ENCODE results near the gene ZFP36L1. TPM values are rescaled to one million over a fixed set of nuclear protein-coding genes. Genes with fewer than 3 reads are reported as not detected.

ZFP36L1 gene
- total RNA-seq, 1 donor from 2014 or later = 219 TPM

GRCh38 chr14:68796418-68797101, 3.7 kb upstream of the ZFP36L1 start:
- DNase-seq (ENCODE audit: extremely low read depth, low read depth, low spot score) = no peak

GRCh38 chr14:68795597-68796417, 2.9 kb upstream of the ZFP36L1 start:
- no peak for DNase-seq (ENCODE audit: extremely low read depth, low read depth, low spot score)

DNA sequence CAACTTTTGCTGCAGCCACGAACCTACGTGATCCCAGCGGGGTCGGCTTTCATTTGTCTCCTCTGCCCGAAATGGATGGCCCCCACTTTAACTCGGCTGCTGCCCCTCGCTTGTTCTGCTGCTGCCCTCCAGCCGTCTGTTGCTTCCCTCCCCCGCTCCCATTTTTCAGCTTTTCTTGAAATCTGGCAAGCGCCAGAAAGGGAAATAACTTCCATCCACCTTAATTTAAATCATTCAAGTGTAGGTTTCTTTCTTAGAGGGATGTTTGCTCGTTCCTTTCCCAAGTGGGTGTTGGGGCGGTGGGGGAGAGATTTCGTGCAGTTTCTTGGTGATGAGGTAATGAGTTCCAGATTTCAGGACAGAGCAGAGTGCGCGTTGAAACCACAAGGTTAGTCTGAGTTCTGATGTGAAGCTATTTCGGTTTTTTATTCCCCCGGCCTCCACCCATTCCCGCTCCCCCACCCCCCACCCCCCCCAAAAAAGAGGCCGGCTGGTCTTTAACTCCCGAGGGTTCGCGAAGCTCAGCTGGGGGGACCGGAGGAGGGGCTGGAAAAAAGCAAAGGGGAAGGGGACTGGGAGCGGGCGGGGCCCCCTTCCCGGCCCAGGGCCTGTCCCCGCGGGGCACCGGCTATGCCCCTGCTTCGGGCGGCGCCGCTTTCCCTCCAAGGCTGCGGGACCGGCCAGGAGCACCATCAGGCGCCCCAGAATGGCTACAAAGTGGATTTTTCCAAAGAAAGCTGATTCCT, 2.2 kb upstream of the ZFP36L1 start:
- DNase-seq (ENCODE audit: extremely low read depth, low read depth, low spot score) = no peak

DNA sequence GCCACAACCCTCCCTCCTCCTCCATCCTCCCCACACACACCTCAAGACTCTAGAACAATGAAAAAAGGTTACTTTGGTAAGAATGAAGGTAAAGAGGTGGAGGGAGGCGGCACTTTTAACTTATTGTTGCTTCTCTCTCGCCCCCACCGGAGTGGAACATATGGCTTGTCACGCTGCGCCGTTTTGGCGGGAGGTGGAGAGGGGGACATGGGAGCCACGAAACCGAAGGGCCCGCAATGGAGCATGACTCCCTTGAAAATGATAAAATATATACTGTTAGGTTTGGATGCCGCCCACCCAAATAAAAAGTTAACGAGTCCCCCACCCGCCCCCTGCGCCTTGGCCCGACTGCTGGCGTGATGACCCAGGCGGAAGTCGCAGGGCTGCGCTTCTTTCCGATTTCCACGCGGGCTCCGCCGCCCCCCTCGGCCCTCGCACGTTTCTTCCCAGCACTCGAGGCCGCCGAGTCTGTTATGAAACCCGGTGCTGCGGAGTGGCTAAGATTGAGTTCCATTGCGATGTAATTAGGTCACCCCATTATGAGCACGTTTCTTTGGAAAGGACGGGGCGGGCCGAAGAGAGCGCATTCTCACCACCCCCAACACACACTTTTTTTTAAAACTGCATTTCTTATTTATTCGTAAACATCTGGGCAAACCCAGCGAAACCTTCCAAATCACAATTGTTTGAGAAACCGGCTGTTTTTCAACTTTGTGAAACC, 1.4 kb upstream of the ZFP36L1 start:
- DNase-seq (ENCODE audit: extremely low read depth, low read depth, low spot score) = no peak

GRCh38 chr14:68793734-68794129, 865 bp upstream of the ZFP36L1 start:
- DNase-seq (ENCODE audit: extremely low read depth, low read depth, low spot score) = no peak

DNA sequence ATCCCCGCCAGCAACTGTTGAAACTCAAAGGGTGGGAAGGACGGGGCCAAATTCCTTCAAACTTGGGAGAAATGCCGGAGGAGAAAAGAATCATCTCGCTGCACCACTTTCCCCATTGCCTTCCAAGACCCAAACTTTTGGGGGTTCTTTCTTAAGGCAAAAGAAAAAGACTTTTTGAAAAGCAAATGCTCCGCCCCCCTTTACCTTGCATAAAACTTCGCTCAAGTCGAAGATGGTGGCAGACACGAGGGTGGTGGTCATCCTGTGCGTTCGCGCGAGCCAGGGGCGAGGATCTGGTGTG, 239 bp downstream of the ZFP36L1 start:
- no peak for DNase-seq (ENCODE audit: extremely low read depth, low read depth, low spot score)

DNA sequence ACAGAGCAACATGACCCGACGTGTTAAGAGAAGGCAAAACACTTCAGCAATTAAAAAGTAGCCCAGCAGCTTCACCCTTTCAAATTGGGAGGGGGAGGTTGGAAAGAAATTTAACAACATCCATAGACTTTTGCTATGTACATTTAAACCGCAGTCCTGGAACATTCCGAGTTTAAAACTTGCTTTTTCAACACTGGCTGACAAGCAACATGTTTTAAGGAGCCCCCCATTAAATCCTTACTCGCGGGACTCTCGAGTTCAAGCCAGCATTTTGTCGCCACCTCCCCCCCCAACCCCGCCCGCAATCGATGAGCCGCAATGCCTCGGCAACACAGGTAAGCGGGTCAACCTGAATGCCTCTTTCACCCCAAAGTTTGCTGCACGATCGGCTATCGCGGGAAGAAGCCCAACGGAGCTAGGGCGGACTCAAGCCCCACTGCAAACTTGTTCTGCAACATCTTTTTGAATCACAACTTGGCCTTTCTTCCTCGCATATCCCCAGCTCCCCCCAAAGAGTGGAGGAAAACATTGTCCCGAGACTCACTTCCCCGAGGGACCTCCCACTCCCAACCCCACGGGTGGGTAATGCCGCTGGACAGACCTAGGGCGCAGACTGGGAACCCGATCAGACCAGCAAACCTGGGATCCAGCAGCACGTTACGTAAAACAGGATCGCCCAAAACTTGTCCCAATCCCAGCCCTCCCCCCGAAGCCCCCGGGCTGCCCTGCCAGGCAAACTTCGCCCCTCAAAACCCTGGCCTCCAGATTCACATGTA, 777 bp downstream of the ZFP36L1 start:
- DNase-seq (ENCODE audit: extremely low read depth, low read depth, low spot score) = no peak

DNA sequence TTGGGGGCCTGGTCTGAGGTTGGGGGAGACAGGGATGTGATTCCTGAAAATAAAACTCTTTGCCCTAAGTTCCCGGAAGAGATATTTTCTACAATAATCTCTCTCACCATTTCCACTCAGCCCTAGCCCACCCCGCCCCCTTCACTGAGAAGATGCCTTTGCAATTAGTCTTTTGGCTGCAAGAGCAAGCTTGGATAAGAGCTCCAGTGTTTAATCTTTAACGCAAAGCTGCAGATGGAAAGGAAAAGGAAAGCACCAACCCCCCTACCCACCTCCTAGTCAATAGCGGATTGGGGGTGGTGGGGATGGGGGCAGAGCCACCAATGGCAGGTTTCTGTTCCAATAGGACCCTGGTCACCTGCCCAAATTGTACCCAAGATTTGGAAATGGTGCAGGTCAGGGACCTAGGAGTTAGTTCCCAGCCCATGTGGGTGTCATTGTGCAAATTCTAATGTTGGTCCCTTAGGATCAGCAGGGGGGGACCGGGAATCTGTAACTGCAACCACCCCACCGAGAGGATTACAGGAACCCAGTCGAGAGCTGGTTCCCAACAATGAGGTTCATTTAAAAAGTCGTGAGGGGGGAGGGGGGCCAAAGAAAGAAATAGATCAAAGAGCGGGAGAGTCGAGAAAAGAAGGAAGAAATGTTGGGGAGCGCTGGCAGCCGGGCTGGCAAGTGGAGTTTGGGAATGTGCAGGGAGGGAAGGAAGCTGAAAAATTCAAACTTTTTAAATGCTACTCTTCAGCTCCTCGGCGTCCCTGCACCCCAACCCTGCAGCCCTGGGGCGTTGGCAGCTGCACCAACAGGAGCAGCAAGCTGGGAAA, 1.6 kb downstream of the ZFP36L1 start:
- no peak for DNase-seq (ENCODE audit: extremely low read depth, low read depth, low spot score)

- DNase-seq (ENCODE audit: extremely low read depth, low read depth, low spot score) = no peak
These were observed 2.2 kb downstream of the ZFP36L1 start for GRCh38 chr14:68790644-68791077.

DNA sequence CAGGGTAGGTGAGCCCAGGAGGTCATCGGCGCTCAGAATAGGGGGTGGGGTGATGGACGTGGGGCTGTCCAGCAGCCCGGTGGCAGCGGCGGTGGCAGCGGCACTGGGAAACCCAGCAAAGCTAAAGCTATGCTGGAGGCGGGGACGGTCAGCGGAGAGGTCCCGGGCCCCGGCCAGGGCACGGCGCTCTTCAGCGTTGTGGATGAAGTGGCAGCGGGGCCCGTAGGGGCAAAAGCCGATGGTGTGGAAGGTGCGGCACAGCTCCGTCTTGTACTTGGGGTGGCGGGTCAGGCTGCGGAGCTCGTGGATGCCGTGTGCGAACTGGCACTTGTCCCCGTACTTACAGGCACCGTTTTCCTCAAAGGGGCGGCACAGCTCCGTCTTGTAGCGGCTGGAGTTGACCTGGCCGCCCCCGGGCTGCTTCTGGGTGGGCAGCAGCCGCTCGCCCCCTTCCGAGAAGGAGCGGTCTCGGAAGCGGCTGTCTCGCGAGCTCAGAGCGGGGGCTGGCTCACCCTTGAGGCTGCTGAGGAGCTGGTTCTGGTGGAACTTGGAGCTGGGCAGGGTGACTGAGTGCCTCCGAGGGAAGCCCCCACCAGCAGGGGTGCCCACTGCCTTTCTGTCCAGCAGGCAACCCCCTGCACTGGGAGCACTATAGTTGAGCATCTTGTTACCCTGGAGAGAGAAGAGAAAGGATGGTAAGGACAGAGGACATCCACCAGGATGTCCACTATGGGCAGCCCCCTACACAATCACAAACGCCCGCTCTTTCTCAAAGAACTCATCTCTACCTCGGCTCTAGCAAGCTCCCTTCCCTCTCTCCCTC, 2.8 kb downstream of the ZFP36L1 start:
- no peak for DNase-seq (ENCODE audit: extremely low read depth, low read depth, low spot score)

- DNase-seq (ENCODE audit: extremely low read depth, low read depth, low spot score) = no peak
These were observed 3.7 kb downstream of the ZFP36L1 start for GRCh38 chr14:68788996-68789820.

DNA sequence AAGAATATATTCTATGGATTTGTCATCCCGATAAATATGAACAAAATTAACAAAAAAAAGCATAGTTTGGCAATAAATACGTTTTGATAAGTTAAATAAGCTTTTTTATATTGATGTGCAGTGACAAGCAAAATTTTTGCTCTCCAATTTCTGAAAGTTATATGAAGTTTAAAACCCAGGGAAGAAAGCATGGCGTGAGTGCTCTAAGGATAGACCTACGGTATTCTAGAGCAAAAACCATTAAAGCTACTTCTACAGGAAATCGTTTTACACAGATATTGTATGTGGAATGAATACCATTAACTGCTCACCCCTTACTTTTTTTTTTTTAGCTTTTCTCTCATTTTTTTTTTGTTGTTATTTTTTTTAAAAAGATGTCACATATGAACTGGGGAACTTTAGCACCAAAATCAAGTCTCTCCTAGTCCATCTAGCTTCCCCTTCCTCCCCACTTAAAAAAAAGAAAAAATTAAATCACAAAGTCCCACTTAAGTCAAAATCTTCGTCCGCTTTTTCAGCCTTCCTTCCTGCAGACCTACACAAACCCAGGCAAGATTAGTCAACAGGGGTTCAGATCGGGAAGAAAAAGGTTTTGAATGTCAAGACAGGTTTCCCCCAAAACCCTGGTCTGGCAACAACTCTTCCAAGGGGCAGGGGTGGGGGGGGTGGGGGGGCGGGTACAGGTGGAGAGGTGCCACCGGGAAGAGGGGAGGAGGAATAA, 4.4 kb downstream of the ZFP36L1 start:
- DNase-seq (ENCODE audit: extremely low read depth, low read depth, low spot score) = no peak

- DNase-seq (ENCODE audit: extremely low read depth, low read depth, low spot score) = no peak
These were observed 5.5 kb downstream of the ZFP36L1 start for GRCh38 chr14:68787092-68787992.

DNA sequence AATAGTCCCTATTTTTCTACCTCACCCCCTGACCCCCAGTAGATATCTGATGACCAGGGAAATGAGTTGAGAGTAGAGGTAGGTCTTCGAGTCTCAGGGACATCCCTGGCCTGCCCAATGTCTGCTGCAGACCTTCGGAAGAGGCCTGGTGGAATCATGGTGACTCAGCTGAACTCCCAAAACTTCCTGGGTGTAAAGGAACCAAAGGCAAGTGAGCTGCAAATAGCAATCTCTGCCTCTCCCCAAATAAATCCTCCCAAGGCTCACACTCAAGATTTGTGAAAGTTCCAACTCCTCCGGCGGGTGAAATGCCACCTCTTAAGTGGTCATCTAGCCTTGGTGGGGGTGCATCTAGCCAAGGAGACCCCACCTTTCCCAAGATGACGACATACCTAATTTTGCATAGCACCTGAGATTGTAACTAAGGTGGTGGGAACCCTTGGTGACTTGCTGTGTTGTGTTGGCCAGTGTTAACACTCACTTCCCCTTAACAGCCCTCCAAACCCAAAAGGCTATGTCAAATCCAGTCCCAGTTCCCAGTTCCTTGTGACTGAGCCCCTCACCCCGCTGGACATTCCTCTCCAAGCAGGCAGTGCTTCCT, 6.3 kb downstream of the ZFP36L1 start:
- DNase-seq (ENCODE audit: extremely low read depth, low read depth, low spot score) = no peak

Data from glomerular endothelial cell (primary cell).